HEK293T (cell line): ENCODE results near the gene INO80D.

Experiments
- CTCF ChIA-PET: fragments of 350-600 bp; formaldehyde crosslinking; extraction: SDS; loops from one replicate; lab custom pipeline; 2021; ENCODE audit warnings: antibody characterized with exemption, inconsistent platforms; lab: Yijun Ruan, JAX
- POLR2A ChIA-PET: fragments of 350-600 bp; formaldehyde crosslinking; extraction: SDS; loops from one replicate; lab custom pipeline; 2020; ENCODE audit warnings: antibody characterized with exemption, inconsistent platforms; lab: Yijun Ruan, JAX
- DNase-seq: peaks from one replicate; pipeline ENCODE4 v3.0.0; 2012; ENCODE audit warnings: mixed read lengths; ENCODE audit errors: extremely low spot score
- ARNT ChIP-seq: fragments of 450-650 bp; IDR thresholded peaks from 2 replicates; pipeline ENCODE4 v1.6.1; 2017; ENCODE audit warnings: mild to moderate bottlenecking
- BHLHE40 ChIP-seq: fragments of 450-650 bp; IDR thresholded peaks from 2 replicates; pipeline ENCODE4 v1.6.1; 2016; ENCODE audit warnings: mild to moderate bottlenecking, moderate library complexity, borderline replicate concordance
- CTBP1 ChIP-seq: fragments of 450-650 bp; IDR thresholded peaks from 2 replicates; pipeline ENCODE4 v1.6.1; 2016; ENCODE audit warnings: borderline replicate concordance
- ELF4 ChIP-seq: fragments of 450-650 bp; IDR thresholded peaks from 2 replicates; pipeline ENCODE4 v1.6.1; 2017; ENCODE audit warnings: antibody characterized with exemption
- FOXA1 ChIP-seq: fragments of 450-650 bp; IDR thresholded peaks from 2 replicates; pipeline ENCODE4 v1.6.1; 2016; ENCODE audit warnings: mild to moderate bottlenecking
- FOXK2 ChIP-seq: fragments of 450-650 bp; IDR thresholded peaks from 2 replicates; pipeline ENCODE4 v1.6.1; 2016; ENCODE audit warnings: mild to moderate bottlenecking
- FOXM1 ChIP-seq: fragments of 450-650 bp; IDR thresholded peaks from 2 replicates; pipeline ENCODE4 v1.6.1; 2017; ENCODE audit warnings: mild to moderate bottlenecking, borderline replicate concordance
- HDGF ChIP-seq: fragments of 450-650 bp; IDR thresholded peaks from 2 replicates; pipeline ENCODE4 v1.6.1; 2017; ENCODE audit warnings: antibody characterized with exemption, borderline replicate concordance
- L3MBTL2 ChIP-seq: fragments of 450-650 bp; conservative IDR thresholded peaks from 2 replicates; pipeline ENCODE4 v1.6.1; 2016; ENCODE audit warnings: mild to moderate bottlenecking
- LEF1 ChIP-seq: fragments of 450-650 bp; IDR thresholded peaks from 2 replicates; pipeline ENCODE4 v1.6.1; 2017; ENCODE audit warnings: mild to moderate bottlenecking, borderline replicate concordance
- NFRKB ChIP-seq: fragments of 450-650 bp; IDR thresholded peaks from 2 replicates; pipeline ENCODE4 v1.6.1; 2016; ENCODE audit warnings: mild to moderate bottlenecking, moderate library complexity
- SP1 ChIP-seq: fragments of 450-650 bp; IDR thresholded peaks from 2 replicates; pipeline ENCODE4 v1.6.1; 2017
- SUZ12 ChIP-seq: fragments of 450-650 bp; IDR thresholded peaks from 2 replicates; pipeline ENCODE4 v1.6.1; 2016; ENCODE audit warnings: mild to moderate bottlenecking
- TARDBP ChIP-seq: fragments of 450-650 bp; IDR thresholded peaks from 2 replicates; pipeline ENCODE4 v1.6.1; 2016
- ZNF384 ChIP-seq: fragments of 450-650 bp; IDR thresholded peaks from 2 replicates; pipeline ENCODE4 v1.6.1; 2016
- TF ChIP-seq, protein P1 (sequence below): fragments of 450-650 bp; IDR thresholded peaks from 2 replicates; pipeline ENCODE4 v1.6.1; 2016

INO80D gene

DNA sequence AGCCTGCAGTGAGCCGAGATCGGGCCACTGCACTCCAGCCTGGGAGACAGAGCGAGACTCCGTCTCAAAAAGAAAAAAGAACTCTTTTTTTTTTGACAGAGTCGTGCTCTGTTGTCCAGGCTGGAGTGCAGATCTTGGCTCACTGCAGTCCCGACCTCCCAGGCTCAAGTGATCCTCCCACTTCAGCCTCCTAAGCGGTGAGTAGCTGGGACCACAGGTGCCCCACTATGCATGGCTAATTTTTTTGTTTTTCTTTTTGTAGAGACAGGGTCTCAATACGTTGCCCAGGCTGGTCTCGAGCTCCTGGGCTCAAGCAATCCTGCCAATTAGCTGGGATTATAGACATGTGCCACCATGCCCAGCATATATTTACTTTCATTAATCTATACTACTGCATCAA lies 12.5 kb upstream of the INO80D start:
- TF ChIP-seq NFRKB (no peak), SUZ12 (no peak), FOXM1 (no peak), ZNF384 (no peak), L3MBTL2 (no peak), ELF4 (no peak)
- ChIA-PET CTCF (interaction anchor here (0.6 kb wide), 1 partner anchor 819 kb away, joined by 6 read pairs; no protein-coding TSS in a partner anchor), POLR2A (no interaction called here)
- DNase-seq, result no peak

GRCh38 chr2:206096876-206097275 lies 10.9 kb upstream of the INO80D start:
- no peak for DNase-seq
- TF ChIP-seq, protein P1, sequence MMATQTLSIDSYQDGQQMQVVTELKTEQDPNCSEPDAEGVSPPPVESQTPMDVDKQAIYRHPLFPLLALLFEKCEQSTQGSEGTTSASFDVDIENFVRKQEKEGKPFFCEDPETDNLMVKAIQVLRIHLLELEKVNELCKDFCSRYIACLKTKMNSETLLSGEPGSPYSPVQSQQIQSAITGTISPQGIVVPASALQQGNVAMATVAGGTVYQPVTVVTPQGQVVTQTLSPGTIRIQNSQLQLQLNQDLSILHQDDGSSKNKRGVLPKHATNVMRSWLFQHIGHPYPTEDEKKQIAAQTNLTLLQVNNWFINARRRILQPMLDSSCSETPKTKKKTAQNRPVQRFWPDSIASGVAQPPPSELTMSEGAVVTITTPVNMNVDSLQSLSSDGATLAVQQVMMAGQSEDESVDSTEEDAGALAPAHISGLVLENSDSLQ, result no peak
- TF ChIP-seq L3MBTL2, result no peak
- no peak for TF ChIP-seq LEF1
- TF ChIP-seq ZNF384, result no peak
- no peak for TF ChIP-seq CTBP1
- TF ChIP-seq NFRKB, result no peak
- no peak for TF ChIP-seq FOXA1
- TF ChIP-seq SUZ12, result no peak
- no peak for TF ChIP-seq ELF4
- ChIA-PET POLR2A (interaction anchor here (1.3 kb wide), 1 partner anchor 11 kb away, joined by 3 read pairs; the partner anchor contains the start of gene INO80D), CTCF (no interaction called here)

GRCh38 chr2:206095536-206096332 lies 9.8 kb upstream of the INO80D start:
- no peak for DNase-seq
- POLR2A ChIA-PET, result interaction anchor here (1.3 kb wide), 2 partner anchors 10 to 12 kb away, joined by 3 to 5 read pairs; partner anchors contain the start of gene INO80D
- TF ChIP-seq ARNT, result no peak
- TF ChIP-seq FOXK2, result no peak
- TF ChIP-seq, protein P1, result no peak
- no peak for TF ChIP-seq FOXM1
- TF ChIP-seq NFRKB, result no peak
- TF ChIP-seq HDGF, result no peak
- no peak for TF ChIP-seq LEF1
- TF ChIP-seq BHLHE40, result no peak
- TF ChIP-seq FOXA1, result no peak
- no peak for TF ChIP-seq TARDBP
- TF ChIP-seq L3MBTL2, result no peak
- TF ChIP-seq SUZ12, result no peak
- no peak for TF ChIP-seq ZNF384
- no peak for TF ChIP-seq SP1
- no peak for TF ChIP-seq CTBP1
- no peak for TF ChIP-seq ELF4
- CTCF ChIA-PET, result no interaction called here

DNA sequence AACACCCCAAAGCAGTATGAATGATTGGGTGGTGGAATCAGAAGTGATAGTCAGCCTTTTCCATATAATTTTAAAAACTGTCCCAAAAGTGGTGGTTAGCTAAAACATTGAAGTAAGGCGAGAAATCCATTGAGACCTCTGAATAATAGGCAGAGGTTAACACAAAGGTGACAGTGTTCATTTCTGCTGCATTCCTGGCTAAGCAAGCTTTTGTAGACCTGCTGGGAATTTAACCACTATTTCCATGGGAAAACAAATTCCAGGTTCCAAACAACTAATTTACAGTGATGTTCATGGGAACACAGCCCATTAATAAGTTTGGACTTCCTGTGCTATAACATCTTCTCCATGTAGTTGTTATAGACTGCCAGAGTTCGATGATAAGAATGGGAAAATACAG lies 6.3 kb upstream of the INO80D start:
- ChIA-PET CTCF (interaction anchor here (0.6 kb wide), 1 partner anchor 9 kb away, joined by 3 read pairs; no protein-coding TSS in a partner anchor), POLR2A (no interaction called here)
- TF ChIP-seq TARDBP (no peak), SUZ12 (no peak), ARNT (no peak), CTBP1 (no peak), FOXM1 (no peak), LEF1 (no peak), FOXK2 (no peak), ELF4 (no peak), L3MBTL2 (no peak), HDGF (no peak), BHLHE40 (no peak), NFRKB (no peak), ZNF384 (no peak)
- TF ChIP-seq, protein P1, result no peak
- DNase-seq, result no peak

GRCh38 chr2:206088248-206088647 lies 2.3 kb upstream of the INO80D start:
- TF ChIP-seq L3MBTL2 (no peak), SUZ12 (no peak), LEF1 (no peak), ARNT (no peak), SP1 (no peak)
- TF ChIP-seq, protein P1, result no peak
- POLR2A ChIA-PET, result no interaction called here
- DNase-seq, result no peak
- CTCF ChIA-PET, result interaction anchor here (0.7 kb wide), 1 partner anchor 140 kb away, joined by 7 read pairs; no protein-coding TSS in a partner anchor
